GM06990 (cell line): ENCODE measurements around the gene C1orf21.

Source experiments
- DNase-seq: peaks from one replicate; pipeline ENCODE4 v3.0.0-alpha.2; 2011; ENCODE audit not compliant: insufficient read length; ENCODE audit errors: extremely low read depth
- H3K27me3 ChIP-seq: replicated peaks from 2 replicates; pipeline ENCODE4 v1.6.0; 2011; ENCODE audit warnings: low read length; ENCODE audit not compliant: control insufficient read depth, insufficient read depth
- H3K36me3 ChIP-seq: 2 replicates; pipeline ENCODE4 v1.5.1; 2011; ENCODE audit warnings: low read length; ENCODE audit not compliant: control insufficient read depth, insufficient read depth
- H3K4me3 ChIP-seq: replicated peaks from 2 replicates; pipeline ENCODE4 v1.5.1; 2011; ENCODE audit warnings: low read depth, mild to moderate bottlenecking, control low read depth, low read length
- TF ChIP-seq, protein P1 (sequence below): IDR thresholded peaks from 2 replicates; pipeline ENCODE4 v1.5.1; 2011; ENCODE audit warnings: low read length, control low read depth, mild to moderate bottlenecking, inconsistent platforms; ENCODE audit not compliant: insufficient read depth, poor library complexity, severe bottlenecking

The C1orf21 gene

GRCh38 chr1:184656221-184656620, 269.4 kb downstream of the C1orf21 start:
- H3K4me3 ChIP-seq: no peak overlapping the region
- TF ChIP-seq, protein P1, sequence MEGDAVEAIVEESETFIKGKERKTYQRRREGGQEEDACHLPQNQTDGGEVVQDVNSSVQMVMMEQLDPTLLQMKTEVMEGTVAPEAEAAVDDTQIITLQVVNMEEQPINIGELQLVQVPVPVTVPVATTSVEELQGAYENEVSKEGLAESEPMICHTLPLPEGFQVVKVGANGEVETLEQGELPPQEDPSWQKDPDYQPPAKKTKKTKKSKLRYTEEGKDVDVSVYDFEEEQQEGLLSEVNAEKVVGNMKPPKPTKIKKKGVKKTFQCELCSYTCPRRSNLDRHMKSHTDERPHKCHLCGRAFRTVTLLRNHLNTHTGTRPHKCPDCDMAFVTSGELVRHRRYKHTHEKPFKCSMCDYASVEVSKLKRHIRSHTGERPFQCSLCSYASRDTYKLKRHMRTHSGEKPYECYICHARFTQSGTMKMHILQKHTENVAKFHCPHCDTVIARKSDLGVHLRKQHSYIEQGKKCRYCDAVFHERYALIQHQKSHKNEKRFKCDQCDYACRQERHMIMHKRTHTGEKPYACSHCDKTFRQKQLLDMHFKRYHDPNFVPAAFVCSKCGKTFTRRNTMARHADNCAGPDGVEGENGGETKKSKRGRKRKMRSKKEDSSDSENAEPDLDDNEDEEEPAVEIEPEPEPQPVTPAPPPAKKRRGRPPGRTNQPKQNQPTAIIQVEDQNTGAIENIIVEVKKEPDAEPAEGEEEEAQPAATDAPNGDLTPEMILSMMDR: no peak
- DNase-seq: no peak
- no peaks in the 10 kb centered on the region for H3K36me3 ChIP-seq
- no peaks in the 10 kb centered on the region for H3K27me3 ChIP-seq

- TF ChIP-seq, protein P1: no peak
- DNase-seq: no peak
Observed at GRCh38 chr1:184658055-184658454, 271.2 kb downstream of the C1orf21 start.

GRCh38 chr1:184660462-184661191, 273.8 kb downstream of the C1orf21 start:
- no peak for DNase-seq
- TF ChIP-seq, protein P1: no peak
- no peak overlapping the region for H3K4me3 ChIP-seq
- H3K36me3 ChIP-seq: no peaks in the 10 kb centered on the region
- H3K27me3 ChIP-seq: no peaks in the 10 kb centered on the region

More at GRCh38 chr1:184658055-184658454, 271.2 kb downstream of the C1orf21 start:
- H3K36me3 ChIP-seq: no peaks in the 10 kb centered on the region
- H3K27me3 ChIP-seq: no peaks in the 10 kb centered on the region
- no peak overlapping the region for H3K4me3 ChIP-seq

DNA sequence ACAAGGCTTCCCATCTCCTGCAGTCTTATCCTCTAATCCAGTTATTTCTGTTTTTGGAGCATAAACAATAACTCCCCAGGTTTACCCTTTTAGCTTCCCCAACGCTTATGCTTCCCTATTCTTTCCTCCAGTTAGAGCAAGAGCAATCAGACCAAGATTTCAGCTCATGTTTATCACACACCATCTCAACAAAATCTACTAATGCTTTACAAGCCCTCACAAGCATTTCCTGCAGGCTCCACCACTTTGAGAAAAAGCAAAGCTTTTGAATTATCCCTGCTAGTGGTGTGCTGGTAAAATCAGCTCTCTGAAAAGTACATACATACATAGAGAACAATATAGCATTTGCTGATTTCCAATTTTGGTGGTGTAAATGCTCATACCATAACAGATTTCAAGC, 275.0 kb downstream of the C1orf21 start:
- Histone ChIP-seq H3K36me3 (no peaks in the 10 kb centered on the region), H3K4me3 (no peak overlapping the region), H3K27me3 (no peaks in the 10 kb centered on the region)
- DNase-seq: no peak
- TF ChIP-seq, protein P1: no peak

DNA sequence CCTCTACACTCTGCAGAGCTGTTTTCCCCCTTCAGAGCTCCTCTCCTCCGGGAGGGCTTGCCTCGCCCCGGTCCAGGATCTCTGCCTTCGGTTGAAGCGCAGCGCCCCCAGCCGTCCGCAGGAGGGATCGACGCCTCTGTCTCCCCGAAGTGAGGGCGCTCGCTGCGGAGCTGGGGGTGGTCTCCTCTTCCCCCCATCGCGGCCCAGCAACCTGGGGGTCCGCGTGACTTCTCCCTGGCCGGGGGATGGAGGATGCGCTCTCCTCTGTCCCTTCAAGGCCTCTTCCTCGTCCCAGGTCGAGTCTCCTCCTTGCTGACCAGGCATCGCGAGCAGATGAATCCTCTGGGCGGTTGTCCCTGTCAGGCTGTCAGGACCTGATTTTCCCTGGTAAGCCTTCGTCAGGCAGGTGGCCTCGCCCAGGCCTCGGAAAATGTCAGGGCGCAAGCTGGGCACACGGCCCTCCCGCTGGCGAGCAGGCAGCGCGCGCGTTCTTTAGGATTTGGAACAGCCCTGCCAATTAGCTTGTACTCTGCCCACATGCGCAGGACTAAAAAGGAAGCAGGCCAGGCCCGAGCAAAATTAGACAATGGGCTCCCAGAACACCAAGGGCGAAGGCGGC, 277.3 kb downstream of the C1orf21 start:
- Histone ChIP-seq H3K4me3 (peak overlapping the region; percentile 19; the same call in 1 of the 2 replicates), H3K27me3 (no peaks in the 10 kb centered on the region)
- DNase-seq: peak; percentile 62

More for the DNA sequence above, 277.3 kb downstream of the C1orf21 start:
- no peaks in the 10 kb centered on the region for H3K36me3 ChIP-seq
- TF ChIP-seq, protein P1: peak; percentile 94
